Endothelial cell of umbilical vein (primary cell): Measurements from ENCODE around the gene RADIL. TPM values are rescaled to one million over a fixed set of nuclear protein-coding genes. Genes with fewer than 3 reads are reported as not detected.

Experiments
- BruUV-seq: library from RNA; stranded (reverse); fragments of 400-500 nt; replicated peaks from 2 replicates; lab custom pipeline; 2021; lab: Mats Ljungman, UMichigan
- CTCF ChIA-PET: fragments of 300-600, 350-600 bp; sonication (Branson Sonifier 250); formaldehyde crosslinking; loops from one replicate; lab custom pipeline; 2021; ENCODE audit warnings: antibody characterized with exemption, inconsistent platforms; lab: Charles Lee
- POLR2A ChIA-PET: fragments of 300-600, 350-600 bp; sonication (Branson Sonifier 250); formaldehyde crosslinking; loops from one replicate; lab custom pipeline; 2021; ENCODE audit warnings: antibody characterized with exemption, inconsistent platforms; lab: Charles Lee
- DNase-seq: peaks from one replicate; pipeline ENCODE4 v3.0.0-alpha.2; 2011; ENCODE audit warnings: low read depth, low spot score
- FAIRE-seq: peaks from 2 replicates; lab custom pipeline; 2011; peaks lifted over from hg19 to GRCh38; lab: Jason Lieb, UNC
- H2AFZ ChIP-seq: 2 replicates; pipeline ENCODE4 v1.6.0; 2012; ENCODE audit warnings: low read depth, low read length, control low read depth, inconsistent platforms
- H3K27ac ChIP-seq: 2 replicates; pipeline ENCODE4 v1.5.1; 2011; ENCODE audit warnings: low read depth, mild to moderate bottlenecking, control low read depth, low read length, moderate library complexity; ENCODE audit not compliant: insufficient read depth
- H3K27me3 ChIP-seq, 2 experiments: 2 replicates each; pipeline versions ENCODE4 v1.6.0 to v1.6.1; 2011; ENCODE audit warnings: low read length in 2 of 2, mixed read lengths in 1 of 2; ENCODE audit not compliant: control insufficient read depth in 2 of 2, insufficient read depth in 2 of 2
- H3K36me3 ChIP-seq, 2 experiments: 2 replicates in 1 of 2; 3 replicates in 1 of 2; pipeline ENCODE4 v1.5.1; 2011; ENCODE audit warnings: low read length in 2 of 2, mild to moderate bottlenecking in 1 of 2, moderate library complexity in 1 of 2; ENCODE audit not compliant: control insufficient read depth in 2 of 2, insufficient read depth in 2 of 2; ENCODE audit errors: extremely low read depth in 1 of 2
- H3K4me1 ChIP-seq: 3 replicates; pipeline ENCODE4 v1.5.1; 2011; ENCODE audit warnings: mild to moderate bottlenecking, low read length; ENCODE audit not compliant: control insufficient read depth, insufficient read depth; ENCODE audit errors: extremely low read depth
- H3K4me2 ChIP-seq: 2 replicates; pipeline ENCODE4 v1.6.1; 2011; ENCODE audit warnings: low read length, control low read depth, mixed read lengths; ENCODE audit not compliant: insufficient read depth
- H3K4me3 ChIP-seq, 3 experiments: fragments of 200-600 bp in 1 of 3; sonication (generic), shearing (Covaris generic) in 1 of 3; replicated peaks in 1 of 3; 2 replicates each; pipeline ENCODE4 v1.5.1; 2011 to 2016; ENCODE audit warnings: control low read depth in 3 of 3, low read length in 3 of 3, mild to moderate bottlenecking in 2 of 3, inconsistent platforms in 1 of 3, low read depth in 1 of 3, moderate library complexity in 1 of 3; ENCODE audit not compliant: insufficient read depth in 1 of 3
- H3K79me2 ChIP-seq: 2 replicates; pipeline ENCODE4 v1.6.0; 2012; ENCODE audit warnings: low read length, inconsistent platforms; ENCODE audit not compliant: control insufficient read depth, insufficient read depth
- H3K9ac ChIP-seq: replicated peaks from 2 replicates; pipeline ENCODE3; 2011; ENCODE audit warnings: low read length, control low read depth; ENCODE audit not compliant: insufficient read depth; ENCODE audit errors: extremely low read depth
- H3K9me1 ChIP-seq: replicated peaks from 3 replicates; pipeline ENCODE4 v1.6.0; 2011; ENCODE audit warnings: mild to moderate bottlenecking, low read length; ENCODE audit not compliant: control insufficient read depth, insufficient read depth; ENCODE audit errors: extremely low read depth
- H3K9me3 ChIP-seq: replicated peaks from 2 replicates; pipeline ENCODE4 v1.5.1; 2012; ENCODE audit warnings: low read length, inconsistent platforms; ENCODE audit not compliant: control insufficient read depth, insufficient read depth
- H4K20me1 ChIP-seq: replicated peaks from 2 replicates; pipeline ENCODE3; 2011; ENCODE audit warnings: mild to moderate bottlenecking, low read length; ENCODE audit not compliant: control insufficient read depth, insufficient read depth; ENCODE audit errors: extremely low read depth
- CTCF ChIP-seq, 2 donors: IDR thresholded peaks; 1 replicate in 1 of 2; 2 replicates in 1 of 2; pipeline ENCODE4 v1.5.1; 2011; ENCODE audit warnings: low read length in 2 of 2, mild to moderate bottlenecking in 2 of 2, moderate library complexity in 2 of 2, control low read depth in 1 of 2, inconsistent platforms in 1 of 2, low read depth in 1 of 2; ENCODE audit not compliant: insufficient read depth in 1 of 2; ENCODE audit errors: extremely low read depth in 1 of 2
- EZH2 ChIP-seq: IDR thresholded peaks from 2 replicates; pipeline ENCODE4 v1.6.1; 2012; ENCODE audit warnings: borderline replicate concordance, low read depth, mild to moderate bottlenecking, moderate library complexity, low read length, inconsistent platforms; ENCODE audit not compliant: severe bottlenecking
- FOS ChIP-seq: IDR thresholded peaks from 2 replicates; pipeline ENCODE4 v1.6.1; 2011; ENCODE audit warnings: mild to moderate bottlenecking, low read length, moderate library complexity, borderline replicate concordance; ENCODE audit not compliant: insufficient read depth
- GATA2 ChIP-seq: IDR thresholded peaks from 2 replicates; pipeline ENCODE4 v1.7.0; 2011; ENCODE audit warnings: low read depth, mild to moderate bottlenecking, moderate library complexity, mixed read lengths, low read length; ENCODE audit not compliant: insufficient read length, insufficient read depth
- JUN ChIP-seq: IDR thresholded peaks from 2 replicates; pipeline ENCODE4 v1.6.1; 2011; ENCODE audit warnings: borderline replicate concordance, low read depth; ENCODE audit not compliant: insufficient read length, insufficient read depth
- MYC ChIP-seq: IDR thresholded peaks from one replicate; pipeline ENCODE4 v1.6.1; 2011; ENCODE audit warnings: mild to moderate bottlenecking, low read depth, low read length
- POLR2A ChIP-seq: IDR thresholded peaks from 2 replicates; pipeline ENCODE4 v1.6.1; 2012; ENCODE audit warnings: low read depth, mild to moderate bottlenecking, control low read depth, low read length
- POLR2AphosphoS5 ChIP-seq: IDR thresholded peaks from 2 replicates; pipeline ENCODE4 v1.6.1; 2012; ENCODE audit warnings: low read depth, mild to moderate bottlenecking, control low read depth, low read length, moderate library complexity; ENCODE audit not compliant: insufficient read depth
- dilution Hi-C: fragments of 300-500 bp; cut with MboI; formaldehyde crosslinking; loops from one replicate; pipeline ENCODE4 v1.15.0; 2019; ENCODE audit warnings: low sequenced_read_pairs; ENCODE audit not compliant: extremely low pct_ligation_motif_present
- intact Hi-C: fragments of 100-400 bp; cut with micrococcal nuclease; formaldehyde crosslinking; loops from one replicate; pipeline ENCODE4 v1.10.0; 2022
- polyA plus RNA-seq, 4 experiments: library from polyadenylated mRNA; depleted of rRNA in 3 of 4; stranded (reverse) in 3 of 4; unstranded in 1 of 4; fragments of >200 nt; gene quantifications; 2 replicates each; pipeline versions ENCODE4 v1.2.1 to v1.2.3, GENCODE V29; 2011 to 2012; ENCODE audit warnings: missing spikeins in 1 of 4
- total RNA-seq: library from RNA; stranded (reverse); gene quantifications from 2 replicates; pipeline ENCODE4 v1.2.3, GENCODE V29; 2021
- TF ChIP-seq, protein P1 (sequence below): IDR thresholded peaks from 2 replicates; pipeline ENCODE4 v1.6.1; 2011; ENCODE audit not compliant: insufficient read depth, insufficient read length

RADIL gene
- total and polyA plus RNA-seq, 2 donors (not counting 3 experiments of a cell fraction or from before 2014, with no cell fraction given), result 1.2 to 2.5 TPM

DNA sequence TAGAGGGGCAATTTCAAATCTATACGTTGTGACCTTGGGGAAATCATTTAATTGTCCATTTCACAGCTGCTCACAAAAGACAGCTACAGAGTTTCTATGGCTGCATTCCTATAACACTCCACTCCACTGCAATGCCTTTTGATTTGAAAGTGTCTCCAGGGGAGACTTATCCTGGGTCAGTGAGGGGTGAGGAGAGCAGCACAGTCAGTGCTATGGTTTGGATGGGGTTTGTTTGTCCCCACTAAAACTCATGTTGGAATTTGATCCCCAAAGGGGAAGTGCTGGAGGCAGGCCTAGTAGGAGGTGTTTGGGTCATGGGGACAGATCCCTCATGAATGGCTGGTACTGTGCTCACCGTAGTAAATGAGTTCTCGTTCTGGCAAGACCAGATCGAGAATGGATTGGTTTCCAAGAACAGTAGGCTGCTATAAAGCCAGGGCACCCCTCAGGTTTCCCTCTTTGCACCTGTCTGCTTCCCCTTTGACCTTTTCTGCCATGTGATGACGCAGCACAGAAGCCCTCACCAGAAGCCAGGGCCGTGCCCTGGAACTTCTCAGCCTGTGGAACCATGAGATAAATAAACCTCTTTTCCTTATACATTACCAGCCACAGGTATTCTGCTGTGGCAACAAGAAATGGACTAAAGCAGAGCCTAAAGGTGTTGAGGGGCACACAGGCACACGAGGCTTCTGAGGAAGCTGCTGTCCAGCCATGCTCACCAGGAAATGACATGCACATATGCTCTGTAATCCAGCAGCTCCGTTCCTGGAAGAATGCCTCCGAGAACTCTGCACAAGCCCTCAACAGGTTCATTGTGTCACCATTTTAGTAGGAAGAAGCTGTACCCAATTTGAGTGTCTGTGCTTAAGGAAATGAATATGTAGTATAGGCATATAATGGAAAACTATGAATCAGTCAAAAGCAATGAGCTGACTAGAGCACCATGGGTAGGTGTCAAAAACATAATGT, 16.7 kb downstream of the RADIL start:
- no peak overlapping the region for H3K9ac ChIP-seq
- FAIRE-seq (no peak), DNase-seq (no peak)
- no peaks in the 10 kb centered on the region for H3K4me1 ChIP-seq
- dilution Hi-C loops (no loop called here), intact Hi-C loops (no loop called here)
- H3K9me1 ChIP-seq, result no peaks in the 10 kb centered on the region
- H3K36me3 ChIP-seq, result no peaks in the 10 kb centered on the region
- TF ChIP-seq JUN, result no peak
- no peak for TF ChIP-seq FOS
- TF ChIP-seq GATA2, result no peak
- H3K27me3 ChIP-seq, result peaks cover 4 to 13% of the 10 kb centered on the region in 2 experiments
- POLR2A ChIA-PET, result no interaction called here
- no peaks in the 10 kb centered on the region for H3K9me3 ChIP-seq
- H3K4me3 ChIP-seq, result no peak overlapping the region
- H2AFZ ChIP-seq, result no peak overlapping the region
- CTCF ChIA-PET, result no interaction called here
- H3K27ac ChIP-seq, result no peak overlapping the region
- no TSS peak for BruUV-seq
- H3K4me2 ChIP-seq, result no peak overlapping the region
- H3K79me2 ChIP-seq, result no peaks in the 10 kb centered on the region
- no peaks in the 10 kb centered on the region for H4K20me1 ChIP-seq

DNA sequence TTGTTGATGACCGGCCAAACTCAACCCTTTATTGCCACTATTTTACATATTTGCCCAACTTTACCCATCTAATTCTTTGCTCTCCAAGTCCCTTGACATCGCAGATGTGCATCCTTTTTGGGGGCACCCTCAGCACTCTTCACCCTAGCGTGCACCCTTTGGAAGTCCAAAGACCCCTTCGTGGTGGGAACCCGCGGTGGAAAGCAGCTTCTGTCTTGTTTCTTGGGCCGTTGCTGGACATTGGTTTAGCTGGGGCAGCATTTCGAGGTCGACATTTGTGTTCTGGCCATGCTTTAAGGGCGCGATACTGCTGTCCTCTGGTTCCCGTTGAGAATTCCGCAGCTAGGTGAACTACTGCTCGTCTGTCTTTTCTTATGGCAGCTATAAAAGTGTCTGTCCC, 21.4 kb downstream of the RADIL start:
- H3K4me2 ChIP-seq, result peak overlapping the region; percentile 48
- dilution Hi-C loops, result no loop called here
- ChIA-PET CTCF (no interaction called here), POLR2A (no interaction called here)
- no peaks in the 10 kb centered on the region for H3K9me3 ChIP-seq
- H3K27ac ChIP-seq, result no peak overlapping the region
- H3K27me3 ChIP-seq, result peaks cover 18 to 38% of the 10 kb centered on the region in 2 experiments
- no peaks in the 10 kb centered on the region for H3K79me2 ChIP-seq
- H4K20me1 ChIP-seq, result no peaks in the 10 kb centered on the region
- DNase-seq, result no peak
- no peaks in the 10 kb centered on the region for H3K9me1 ChIP-seq
- intact Hi-C loops, result no loop called here
- no TSS peak for BruUV-seq
- H3K36me3 ChIP-seq, result no peaks in the 10 kb centered on the region
- H3K4me3 ChIP-seq, result peak overlapping the region in 1 of 3 experiments; percentile 21
- no peak for FAIRE-seq
- peak overlapping the region; percentile 71 for H2AFZ ChIP-seq
- no peaks in the 10 kb centered on the region for H3K4me1 ChIP-seq
- TF ChIP-seq GATA2, result no peak
- TF ChIP-seq POLR2A, result no peak
- TF ChIP-seq JUN, result no peak
- TF ChIP-seq POLR2AphosphoS5, result no peak
- TF ChIP-seq, protein P1, sequence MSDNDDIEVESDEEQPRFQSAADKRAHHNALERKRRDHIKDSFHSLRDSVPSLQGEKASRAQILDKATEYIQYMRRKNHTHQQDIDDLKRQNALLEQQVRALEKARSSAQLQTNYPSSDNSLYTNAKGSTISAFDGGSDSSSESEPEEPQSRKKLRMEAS, result no peak
- no peak for TF ChIP-seq EZH2
- no peak for TF ChIP-seq FOS
- TF ChIP-seq CTCF (IDR thresholded peaks at IDR 0.05; ENCODE audit: extremely low read depth in 1 of 2, insufficient read depth in 1 of 2, low read depth in 1 of 2, low read length in 2 of 2), result no peak
- no peak for TF ChIP-seq MYC
- H3K9ac ChIP-seq, result no peak overlapping the region
